ENCODE results near the gene TNIK. TPM values are rescaled to one million over a fixed set of nuclear protein-coding genes. Genes with fewer than 3 reads are reported as not detected.
"Not testable (repeated sequence)": the region's sequence is repeated elsewhere in the genome, so short reads cannot be mapped to it uniquely, and the experiment has no call there.

TNIK gene
- total RNA-seq, 4 donors from 2014 or later = 32.9 to 41.7 (median 38.0) TPM

- H3K4me1 ChIP-seq = no peaks in the 10 kb centered on the region
- no peak for ATAC-seq
- no peaks in the 10 kb centered on the region for H3K27me3 ChIP-seq
- TF ChIP-seq EP300 (IDR thresholded peaks at IDR 0.05) (no peak), CTCF (IDR thresholded peaks at IDR 0.05) (no peak), POLR2AphosphoS5 (IDR thresholded peaks at IDR 0.05) (no peak), POLR2A (IDR thresholded peaks at IDR 0.05) (no peak)
- WGBS, 2 donors (ENCODE audit: low coverage in 1 of 2) = 87 to 94% methylated on average over 3 of the region's 3 CpGs
- no peaks in the 10 kb centered on the region for H3K9me3 ChIP-seq
- H3K27ac ChIP-seq = no peak overlapping the region
- H3K4me3 ChIP-seq = no peak overlapping the region
- no peaks in the 10 kb centered on the region for H3K36me3 ChIP-seq
These were observed 31.3 kb downstream of the TNIK start for GRCh38 chr3:171428892-171429291.

DNA sequence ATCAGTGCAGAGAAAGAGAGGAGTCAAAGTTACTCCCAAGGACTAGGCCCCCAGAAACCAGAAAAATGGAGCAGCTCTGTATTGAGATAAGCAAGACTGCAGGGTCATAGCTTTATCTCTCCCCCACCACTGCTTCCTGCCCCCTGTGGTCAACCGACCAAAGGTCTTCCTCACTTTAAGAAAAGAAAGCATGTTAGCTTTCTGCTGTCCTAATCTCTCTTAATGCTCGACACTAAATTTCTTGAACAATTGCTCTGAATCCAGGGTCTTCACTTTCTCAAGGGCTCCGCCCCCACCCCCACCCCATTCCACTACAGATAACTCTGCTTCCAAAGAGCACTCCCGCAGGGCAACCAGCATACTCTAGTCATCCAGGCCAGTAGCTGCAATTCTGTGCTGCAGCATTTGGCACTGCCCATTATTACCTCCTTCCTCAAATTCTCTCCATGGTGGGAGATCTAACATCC lies 31.9 kb downstream of the TNIK start:
- no peak overlapping the region for H3K27ac ChIP-seq
- no peak overlapping the region for H3K4me3 ChIP-seq
- no peaks in the 10 kb centered on the region for H3K36me3 ChIP-seq
- TF ChIP-seq POLR2AphosphoS5 (IDR thresholded peaks at IDR 0.05) (no peak), POLR2A (IDR thresholded peaks at IDR 0.05) (no peak), CTCF (IDR thresholded peaks at IDR 0.05) (no peak), EP300 (IDR thresholded peaks at IDR 0.05) (no peak)
- no peaks in the 10 kb centered on the region for H3K9me3 ChIP-seq
- WGBS, 2 donors (ENCODE audit: low coverage in 1 of 2) = 72 to 87% methylated on average over 2 to 4 of the region's 4 CpGs
- H3K27me3 ChIP-seq = no peaks in the 10 kb centered on the region
- H3K4me1 ChIP-seq = no peaks in the 10 kb centered on the region
- no peak for ATAC-seq

GRCh38 chr3:171427771-171428320 lies 32.4 kb downstream of the TNIK start:
- Histone ChIP-seq H3K27ac (no peak overlapping the region), H3K4me3 (no peak overlapping the region), H3K36me3 (no peaks in the 10 kb centered on the region), H3K9me3 (no peaks in the 10 kb centered on the region), H3K27me3 (no peaks in the 10 kb centered on the region), H3K4me1 (no peaks in the 10 kb centered on the region)
- TF ChIP-seq CTCF (IDR thresholded peaks at IDR 0.05) (no peak), EP300 (IDR thresholded peaks at IDR 0.05) (no peak), POLR2AphosphoS5 (IDR thresholded peaks at IDR 0.05) (no peak), POLR2A (IDR thresholded peaks at IDR 0.05) (no peak)
- 73 to 77% methylated on average over 4 of the region's 4 CpGs for WGBS, 2 donors (ENCODE audit: low coverage in 1 of 2)
- ATAC-seq = no peak

GRCh38 chr3:171424063-171424462 lies 36.1 kb downstream of the TNIK start:
- not testable (repeated sequence) for H3K27me3 ChIP-seq, H3K9me3 ChIP-seq, H3K36me3 ChIP-seq, ATAC-seq, H3K27ac ChIP-seq, H3K4me3 ChIP-seq
- peaks cover 0 to 18% (median 3%) of the 10 kb centered on the region in 3 donors for H3K4me1 ChIP-seq
- 88 to 96% methylated on average over 2 of the region's 2 CpGs for WGBS, 2 donors (ENCODE audit: low coverage in 1 of 2)

DNA sequence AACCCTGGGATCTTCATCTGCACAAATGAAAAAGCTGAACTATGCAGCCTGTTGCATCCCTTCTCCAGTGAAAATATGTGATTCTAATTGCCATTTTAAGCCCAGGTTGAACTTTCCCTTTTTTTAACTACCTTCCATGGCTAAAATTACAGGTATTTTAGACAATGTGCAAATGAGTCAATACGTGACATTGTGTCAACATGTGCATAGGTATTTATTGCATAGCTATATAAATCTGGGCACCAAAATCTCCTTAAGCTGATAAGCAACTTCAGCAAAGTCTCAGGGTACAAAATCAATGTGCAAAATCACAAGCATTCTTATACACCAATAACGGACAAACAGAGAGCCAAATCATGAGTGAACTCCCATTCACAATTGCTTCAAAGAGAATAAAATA lies 37.4 kb downstream of the TNIK start:
- not testable (repeated sequence) for H3K9me3 ChIP-seq, ATAC-seq, H3K27me3 ChIP-seq, H3K36me3 ChIP-seq, H3K27ac ChIP-seq, H3K4me3 ChIP-seq
- WGBS, 2 donors (ENCODE audit: low coverage in 1 of 2) = 58 to 88% methylated on average over 1 of the region's 2 CpGs
- H3K4me1 ChIP-seq = peaks cover 0 to 21% (median 3%) of the 10 kb centered on the region in 3 donors

GRCh38 chr3:171420667-171421066 lies 39.5 kb downstream of the TNIK start:
- Histone ChIP-seq H3K9me3 (no peaks in the 10 kb centered on the region), H3K27ac (no peak overlapping the region), H3K36me3 (no peaks in the 10 kb centered on the region), H3K4me3 (no peak overlapping the region), H3K4me1 (peaks cover 0 to 31% (median 8%) of the 10 kb centered on the region in 3 donors), H3K27me3 (no peaks in the 10 kb centered on the region)
- ATAC-seq = no peak
- no peak for TF ChIP-seq EP300 (IDR thresholded peaks at IDR 0.05)
- 65% methylated on average over 5 of the region's 5 CpGs for WGBS, 2 donors (ENCODE audit: low coverage in 1 of 2)

All from gastroesophageal sphincter (tissue), 4 donors.